ENCODE results near the gene DEFB123. TPM values are rescaled to one million over a fixed set of nuclear protein-coding genes. Genes with fewer than 3 reads are reported as not detected.

Gene DEFB123, protein sequence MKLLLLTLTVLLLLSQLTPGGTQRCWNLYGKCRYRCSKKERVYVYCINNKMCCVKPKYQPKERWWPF
- total RNA-seq = not detected

DNA sequence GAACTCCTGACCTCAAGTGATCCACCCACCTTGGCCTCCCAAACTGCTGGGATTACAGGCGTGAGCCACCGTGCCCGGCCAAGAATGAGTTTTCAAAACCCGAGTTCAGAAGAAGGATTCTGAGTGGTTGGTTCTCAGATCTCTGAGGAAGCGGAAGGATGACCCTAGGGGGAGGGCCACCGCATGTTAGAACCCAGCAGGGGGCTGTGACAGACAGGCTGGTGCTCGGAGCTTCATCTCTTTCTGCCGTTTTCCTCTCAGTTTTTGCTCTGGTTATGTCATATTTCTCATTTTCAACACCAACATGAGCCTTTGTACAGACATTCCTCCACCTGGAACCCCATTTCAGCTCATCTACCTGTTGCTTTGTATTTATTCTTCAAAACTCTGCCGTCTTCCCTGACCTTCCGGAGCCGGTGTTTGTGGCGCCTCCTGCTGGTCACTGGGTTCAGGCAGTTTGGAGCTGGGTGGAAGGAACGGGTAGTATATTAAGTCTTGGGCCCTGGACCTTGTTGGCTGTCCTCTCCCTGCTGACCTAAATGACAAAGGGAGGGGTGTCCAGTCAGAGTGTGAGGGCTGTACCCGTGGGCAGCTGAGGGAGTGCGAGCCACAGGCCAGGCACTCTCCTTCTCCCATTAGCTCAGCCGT, at the start of gene DEFB123:
DEFB123 (plus strand) TSS at position 621 of the 648 bp plus-strand sequence. CDS start 67 bp downstream, outside the sequence.
- intact Hi-C loops (cut with DNase I; ENCODE audit: low total_unique reads) = no loop called here
- WGBS, 2 donors = 74 to 82% methylated on average over 16 of the region's 16 CpGs
- DNase-seq (ENCODE audit: low spot score in 2 of 2) = no peak
- no peak for TF ChIP-seq POLR2A (IDR thresholded peaks at IDR 0.05)
- TF ChIP-seq, protein P1, sequence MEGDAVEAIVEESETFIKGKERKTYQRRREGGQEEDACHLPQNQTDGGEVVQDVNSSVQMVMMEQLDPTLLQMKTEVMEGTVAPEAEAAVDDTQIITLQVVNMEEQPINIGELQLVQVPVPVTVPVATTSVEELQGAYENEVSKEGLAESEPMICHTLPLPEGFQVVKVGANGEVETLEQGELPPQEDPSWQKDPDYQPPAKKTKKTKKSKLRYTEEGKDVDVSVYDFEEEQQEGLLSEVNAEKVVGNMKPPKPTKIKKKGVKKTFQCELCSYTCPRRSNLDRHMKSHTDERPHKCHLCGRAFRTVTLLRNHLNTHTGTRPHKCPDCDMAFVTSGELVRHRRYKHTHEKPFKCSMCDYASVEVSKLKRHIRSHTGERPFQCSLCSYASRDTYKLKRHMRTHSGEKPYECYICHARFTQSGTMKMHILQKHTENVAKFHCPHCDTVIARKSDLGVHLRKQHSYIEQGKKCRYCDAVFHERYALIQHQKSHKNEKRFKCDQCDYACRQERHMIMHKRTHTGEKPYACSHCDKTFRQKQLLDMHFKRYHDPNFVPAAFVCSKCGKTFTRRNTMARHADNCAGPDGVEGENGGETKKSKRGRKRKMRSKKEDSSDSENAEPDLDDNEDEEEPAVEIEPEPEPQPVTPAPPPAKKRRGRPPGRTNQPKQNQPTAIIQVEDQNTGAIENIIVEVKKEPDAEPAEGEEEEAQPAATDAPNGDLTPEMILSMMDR (IDR thresholded peaks at IDR 0.05) = no peak
- no peak within 1 kb of the TSS for H3K4me3 ChIP-seq (ENCODE audit: low read depth, poor library complexity, severe bottlenecking)

DNA sequence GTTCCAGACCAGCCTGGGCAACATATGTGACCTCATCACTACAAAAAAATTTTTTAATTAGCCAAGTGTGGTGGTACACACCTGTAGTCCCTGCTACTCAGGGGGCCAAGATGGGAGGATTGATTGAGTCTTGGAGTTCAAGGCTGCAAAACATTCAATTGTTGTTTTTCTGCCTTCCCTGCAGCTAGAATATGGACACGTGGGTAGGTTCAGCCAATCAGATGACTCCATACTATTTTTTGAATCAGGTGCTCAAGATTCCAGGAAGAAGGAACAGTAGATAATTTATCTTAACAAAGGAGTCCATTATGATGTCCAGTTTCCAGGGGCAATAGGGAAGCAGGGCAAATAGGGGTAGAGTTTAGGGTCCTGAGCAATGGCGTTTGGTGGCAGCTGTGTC, 47.6 kb upstream of the DEFB123 start:
- no peak overlapping the region for H3K4me3 ChIP-seq (ENCODE audit: low read depth, poor library complexity, severe bottlenecking)
- 73 to 89% methylated on average over 2 of the region's 2 CpGs for WGBS, 2 donors
- intact Hi-C loops (cut with DNase I; ENCODE audit: low total_unique reads) = no loop called here
- TF ChIP-seq, protein P1 (IDR thresholded peaks at IDR 0.05) = no peak
- TF ChIP-seq POLR2A (IDR thresholded peaks at IDR 0.05) = no peak
- DNase-seq (ENCODE audit: low spot score in 2 of 2) = no peak

DNA sequence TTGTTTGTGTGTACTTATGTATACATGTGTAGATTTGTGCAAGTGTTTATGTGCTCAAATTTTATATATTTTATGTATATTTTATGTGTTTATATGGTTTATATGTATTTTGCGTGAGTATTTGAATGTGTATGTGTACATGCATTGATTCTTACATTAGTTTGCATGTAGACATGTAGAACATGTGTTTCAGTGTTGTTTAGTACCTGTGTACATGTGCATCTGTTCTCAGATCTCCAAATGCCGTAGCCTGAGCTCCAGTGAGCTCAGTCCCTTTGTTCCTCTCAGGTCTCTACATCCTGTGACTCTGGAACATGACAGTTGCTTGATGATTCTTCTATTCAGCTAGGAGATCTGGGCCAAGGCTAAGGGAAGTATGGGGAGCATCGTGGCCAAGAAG, 45.5 kb upstream of the DEFB123 start:
- no peak for DNase-seq (ENCODE audit: low spot score in 2 of 2)
- intact Hi-C loops (cut with DNase I; ENCODE audit: low total_unique reads) = no loop called here
- 51 to 56% methylated on average over 3 of the region's 3 CpGs for WGBS, 2 donors

DNA sequence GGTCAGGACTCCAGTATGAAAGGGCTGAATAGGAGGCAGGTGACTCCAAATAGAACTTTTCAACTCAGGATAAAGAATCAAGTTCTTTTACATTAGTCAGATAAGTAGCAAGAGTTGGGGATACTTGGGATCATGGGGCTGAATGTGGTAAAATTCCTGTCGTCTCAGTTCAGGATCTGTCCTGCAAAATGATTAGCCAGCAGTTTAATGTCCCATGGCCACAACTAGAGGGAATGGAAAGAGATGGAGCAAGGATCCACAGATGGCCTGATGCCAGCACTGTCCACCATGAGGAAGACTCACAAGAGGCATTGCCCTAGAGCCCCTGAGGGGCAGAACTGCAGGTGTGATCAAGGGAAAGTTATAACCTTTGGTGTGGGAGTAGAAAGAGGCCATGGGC, 36.5 kb upstream of the DEFB123 start:
- intact Hi-C loops (cut with DNase I; ENCODE audit: low total_unique reads) = no loop called here
- WGBS, 2 donors = 47 to 65% methylated on average over 1 of the region's 1 CpG
- TF ChIP-seq, protein P1 (IDR thresholded peaks at IDR 0.05) = no peak
- no peak for TF ChIP-seq POLR2A (IDR thresholded peaks at IDR 0.05)

More for the DNA sequence above, 45.5 kb upstream of the DEFB123 start:
- TF ChIP-seq, protein P1 (IDR thresholded peaks at IDR 0.05) = no peak
- TF ChIP-seq POLR2A (IDR thresholded peaks at IDR 0.05) = no peak
- H3K4me3 ChIP-seq (ENCODE audit: low read depth, poor library complexity, severe bottlenecking) = no peak overlapping the region

DNA sequence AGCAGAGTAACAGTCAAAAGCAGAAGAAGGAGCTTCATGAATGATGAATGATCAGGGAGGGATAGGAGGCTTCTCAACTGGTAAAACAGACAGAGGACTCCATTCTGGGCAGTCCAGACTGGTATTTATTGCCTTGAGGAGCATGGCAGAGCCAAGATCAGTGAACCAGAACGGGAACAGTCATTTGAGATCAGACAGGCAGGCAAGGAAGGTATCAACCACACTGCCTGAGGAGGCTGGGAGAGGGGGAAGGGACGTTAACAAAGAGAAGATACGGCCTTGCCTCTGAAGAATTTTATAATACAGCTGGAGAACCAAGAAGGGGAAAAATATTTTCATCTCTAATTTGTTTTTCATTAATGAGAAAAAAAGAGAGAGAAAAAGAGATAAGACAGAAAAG, 34.3 kb upstream of the DEFB123 start, which contains the start of gene DEFB121:
DEFB121 (minus strand) TSS at position 101 of the 400 bp plus-strand sequence; CDS start at position 38, 63 bp downstream.
- no peak within 1 kb of the TSS for H3K4me3 ChIP-seq (ENCODE audit: low read depth, poor library complexity, severe bottlenecking)
- WGBS, 2 donors = 38 to 41% methylated on average over 3 of the region's 3 CpGs
- no peak for DNase-seq (ENCODE audit: low spot score in 2 of 2)
- intact Hi-C loops (cut with DNase I; ENCODE audit: low total_unique reads) = no loop called here
- TF ChIP-seq, protein P1 (IDR thresholded peaks at IDR 0.05) = no peak
- no peak for TF ChIP-seq POLR2A (IDR thresholded peaks at IDR 0.05)

More for the DNA sequence above, 36.5 kb upstream of the DEFB123 start:
- no peak overlapping the region for H3K4me3 ChIP-seq (ENCODE audit: low read depth, poor library complexity, severe bottlenecking)
- no peak for DNase-seq (ENCODE audit: low spot score in 2 of 2)

Measured in lower leg skin (tissue), 4 donors.